Panc1 (cell line): ENCODE data around the gene ZDHHC19.

Experiments used
- CTCF ChIP-seq: fragments of 450-650 bp; IDR thresholded peaks from 2 replicates; pipeline ENCODE4 v1.5.1; 2017; ENCODE audit warnings: mild to moderate bottlenecking
- POLR2AphosphoS5 ChIP-seq: IDR thresholded peaks from 2 replicates; pipeline ENCODE4 v1.6.1; 2012; ENCODE audit warnings: mild to moderate bottlenecking, low read depth, low read length, moderate library complexity
- REST ChIP-seq, 2 experiments: IDR thresholded peaks; 2 replicates each; pipeline ENCODE4 v1.6.1; 2011 to 2012; ENCODE audit warnings: low read depth in 2 of 2, control low read depth in 1 of 2, low read length in 1 of 2, mild to moderate bottlenecking in 1 of 2, moderate library complexity in 1 of 2; ENCODE audit not compliant: insufficient read depth in 1 of 2
- SIN3A ChIP-seq: IDR thresholded peaks from 2 replicates; pipeline ENCODE4 v1.6.1; 2012; ENCODE audit warnings: low read depth, mild to moderate bottlenecking, low read length, moderate library complexity, borderline replicate concordance; ENCODE audit not compliant: insufficient read depth
- TCF7L2 ChIP-seq: IDR thresholded peaks from 2 replicates; pipeline ENCODE4 v1.6.1; 2011; ENCODE audit warnings: mild to moderate bottlenecking, low read depth, low read length, inconsistent platforms

DNA sequence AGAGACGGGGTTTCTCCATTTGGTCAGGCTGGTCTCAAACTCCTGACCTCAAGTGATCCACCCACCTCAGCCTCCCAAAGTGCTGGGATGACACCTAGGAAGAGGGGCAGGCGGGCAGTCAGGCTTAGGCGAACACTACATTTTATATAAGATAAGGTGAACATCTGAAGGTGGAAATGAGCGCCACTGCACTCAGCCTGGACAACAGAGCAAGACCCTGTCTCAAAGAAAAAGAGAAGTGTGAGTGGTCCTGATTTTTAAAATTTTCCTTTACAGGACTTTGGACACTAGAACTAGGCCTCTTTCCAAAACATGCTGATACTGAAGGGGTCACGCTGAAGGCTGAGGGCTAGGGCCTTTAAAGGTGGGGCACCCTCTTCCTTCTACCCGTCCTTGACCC lies 48.0 kb downstream of the ZDHHC19 start:
- no peak for TF ChIP-seq CTCF
- no peak for TF ChIP-seq TCF7L2
- no peak for TF ChIP-seq POLR2AphosphoS5
- no peak for TF ChIP-seq REST (IDR thresholded peaks at IDR 0.05; ENCODE audit: insufficient read depth in 1 of 2, low read depth in 2 of 2, low read length in 1 of 2)
- no peak for TF ChIP-seq SIN3A
